ENCODE measurements around the gene OSBPL10.

The OSBPL10 gene

DNA sequence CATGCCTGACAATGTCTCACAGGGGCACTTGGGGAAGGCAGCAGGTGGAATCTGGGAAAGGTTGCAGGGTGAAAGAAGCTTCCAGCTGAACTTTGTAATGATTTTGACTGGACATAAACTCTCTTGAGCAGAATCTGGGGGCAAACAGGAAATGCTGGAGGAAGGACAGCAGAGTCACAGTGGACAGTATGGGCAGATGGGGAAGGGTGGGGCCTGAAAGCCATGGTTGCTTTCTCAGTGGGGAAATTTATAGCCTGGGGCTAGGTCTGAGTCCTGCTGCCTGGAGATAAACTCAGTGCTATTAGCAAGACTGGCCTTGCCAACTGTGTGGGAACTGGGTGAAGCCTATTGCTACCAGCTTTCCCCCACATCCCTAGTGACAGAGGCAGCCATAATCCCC, 203.2 kb downstream of the OSBPL10 start:
- no peak for DNase-seq

DNA sequence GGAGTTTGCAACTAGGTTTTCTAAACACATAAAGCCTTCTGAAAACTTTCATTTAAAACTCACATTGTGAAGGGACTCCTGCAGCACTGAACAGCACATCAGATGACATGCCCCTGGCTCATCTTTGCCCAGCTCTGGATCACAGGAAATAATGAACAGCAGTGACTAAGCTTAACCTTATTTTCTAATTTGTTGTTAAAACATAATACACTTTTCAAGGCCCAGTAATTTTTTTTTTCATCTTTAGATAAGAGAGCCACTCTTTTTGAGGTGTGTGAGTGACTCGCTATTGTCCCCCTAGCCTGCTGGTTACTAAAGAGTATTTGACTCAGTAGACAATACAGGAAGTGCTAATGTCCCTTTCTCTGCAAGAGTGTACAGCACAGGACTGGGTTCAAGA, 204.0 kb downstream of the OSBPL10 start:
- DNase-seq = no peak

DNA sequence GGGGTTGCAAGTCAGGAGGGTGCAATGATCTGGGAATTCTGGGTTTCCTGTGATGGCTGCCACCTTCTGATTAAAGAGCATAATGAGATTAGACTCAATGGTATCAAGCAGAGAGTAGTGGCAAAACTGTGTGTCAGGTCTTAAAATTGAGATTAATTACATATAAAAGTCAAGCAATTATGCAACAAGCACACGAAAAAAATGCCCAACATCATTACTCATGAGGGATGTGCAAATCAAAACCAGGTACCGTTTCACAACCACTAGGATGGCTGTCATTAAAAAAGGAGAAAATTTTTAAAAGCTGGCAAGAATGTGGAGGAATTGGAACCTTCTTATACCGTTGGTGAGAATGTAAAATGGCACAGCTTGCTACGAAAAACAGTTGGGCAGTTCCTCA, 205.0 kb downstream of the OSBPL10 start:
- no peak for DNase-seq

DNA sequence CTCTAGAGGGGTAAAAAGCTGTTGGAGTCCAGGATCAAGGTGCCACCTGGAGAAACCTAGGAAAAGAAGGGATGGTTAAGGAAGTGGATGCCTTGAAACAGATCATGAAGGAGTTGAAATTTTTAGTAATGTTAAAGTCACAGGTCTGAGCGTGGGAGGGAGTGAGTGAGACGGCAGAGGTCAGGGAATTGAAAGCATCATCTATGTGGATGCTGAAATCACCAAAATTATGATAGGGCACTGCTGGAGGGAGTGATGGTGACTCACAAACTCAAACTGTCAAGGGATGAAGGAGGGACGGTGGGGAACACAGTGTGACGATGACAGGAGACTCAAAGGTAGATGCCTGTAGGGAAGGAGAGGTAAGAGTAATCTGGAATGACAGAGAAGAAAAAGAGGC, 205.7 kb downstream of the OSBPL10 start:
- no peak for DNase-seq

DNA sequence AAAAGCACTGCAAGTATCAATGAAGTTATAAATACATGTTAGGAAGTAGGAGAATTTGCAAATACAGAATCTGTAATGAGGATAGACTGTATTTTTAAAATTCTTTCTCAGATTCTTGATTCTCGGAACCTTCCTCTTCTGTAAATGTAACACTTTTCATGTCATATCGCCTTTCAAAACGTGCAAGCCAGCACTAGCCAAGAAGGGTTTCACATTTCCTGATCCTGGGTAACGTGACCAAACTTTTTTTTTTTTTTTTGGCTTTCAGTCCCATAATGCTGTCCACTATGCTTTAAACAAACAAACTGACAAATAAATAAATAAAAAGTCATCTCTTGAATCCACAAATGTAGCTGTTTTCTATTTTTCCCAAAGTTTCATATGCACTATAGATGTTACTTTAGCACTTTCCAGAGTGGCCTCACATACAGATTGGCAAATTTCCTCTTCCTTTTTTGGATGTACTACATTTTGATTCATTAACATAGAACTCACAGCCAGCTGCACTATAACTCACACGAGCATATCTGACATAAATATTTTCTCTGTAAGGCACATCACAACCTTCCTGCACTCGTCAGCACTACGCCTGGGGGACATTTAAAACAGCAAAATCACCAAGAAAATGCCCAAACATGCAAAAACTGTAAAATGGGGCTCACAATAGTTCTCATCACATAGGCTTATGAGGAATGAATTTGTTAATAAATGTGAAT, 208.1 kb downstream of the OSBPL10 start:
- no peak for DNase-seq

DNA sequence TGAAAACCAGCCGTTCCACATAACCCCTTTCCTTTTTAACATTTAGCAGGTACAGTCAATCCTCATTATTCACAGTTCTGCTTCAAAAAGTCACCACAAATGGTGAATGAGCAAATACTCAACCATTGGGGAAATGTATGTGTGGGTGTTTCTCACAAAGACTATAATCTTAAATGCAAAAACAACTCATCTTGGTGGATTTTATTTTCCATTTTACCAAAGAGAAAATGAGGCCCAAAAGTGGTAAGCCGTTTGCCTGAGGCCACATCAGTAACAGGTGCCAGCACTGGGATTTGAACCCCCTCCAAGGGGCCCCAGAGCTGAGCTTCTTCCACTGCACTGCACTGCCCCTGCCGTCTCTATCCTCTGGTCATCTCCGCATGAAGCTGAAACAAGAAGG, 208.8 kb downstream of the OSBPL10 start:
- no peak for DNase-seq

DNA sequence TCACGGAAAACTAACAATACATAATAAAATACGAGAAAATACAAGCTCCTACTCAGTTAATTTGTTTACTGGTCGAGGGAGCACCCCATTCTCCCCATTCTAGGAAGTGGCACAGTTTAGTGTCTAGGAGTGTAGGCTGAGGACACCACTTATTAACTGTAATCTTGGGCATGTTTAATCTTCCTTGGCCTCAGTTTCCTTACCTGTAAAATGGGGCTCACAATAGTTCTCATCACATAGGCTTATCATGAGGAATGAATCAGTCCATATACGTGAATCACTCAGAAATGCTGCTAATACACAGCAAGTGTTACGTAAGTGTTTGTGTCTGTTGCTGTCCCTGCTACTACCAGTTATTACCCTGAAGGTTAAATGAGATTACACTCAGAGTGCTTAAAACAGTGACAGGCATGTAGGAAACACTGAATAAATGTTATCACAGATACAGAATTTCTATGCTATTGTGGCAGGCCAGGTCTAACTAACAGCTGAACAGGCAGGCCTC, 210.2 kb downstream of the OSBPL10 start:
- no peak for DNase-seq

DNA sequence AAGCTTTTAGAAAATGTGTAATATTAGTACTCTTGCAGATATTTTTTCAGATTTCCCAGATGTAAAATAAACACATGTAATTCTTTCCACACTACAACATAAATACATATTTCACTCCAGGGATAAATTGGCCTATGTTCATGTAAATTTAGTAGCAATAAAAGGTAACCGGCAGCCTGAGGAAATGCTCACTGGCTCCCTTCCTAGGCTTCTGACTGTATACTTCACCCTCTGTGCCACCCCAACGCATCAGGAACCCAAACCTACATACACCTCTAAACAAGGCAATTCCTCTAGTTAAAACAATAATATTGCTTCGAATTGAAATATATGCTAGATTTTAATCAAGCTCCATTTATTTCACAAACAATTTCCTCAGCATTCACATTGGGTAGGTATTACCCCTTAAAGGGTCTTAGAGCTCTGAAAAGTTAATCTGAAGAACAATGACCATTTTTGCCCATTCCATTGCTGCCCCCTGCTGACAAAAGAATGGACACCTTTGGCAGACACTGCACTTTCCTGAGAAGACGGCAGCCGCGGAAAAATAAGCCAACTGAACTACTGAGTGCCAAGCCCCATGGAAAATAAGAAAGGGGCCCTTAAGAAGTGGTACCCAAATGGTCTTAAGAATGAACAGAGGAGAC, 212.5 kb downstream of the OSBPL10 start:
- DNase-seq = peak in 27 of 56 donors; percentile 2 to 71 (median 8)

DNA sequence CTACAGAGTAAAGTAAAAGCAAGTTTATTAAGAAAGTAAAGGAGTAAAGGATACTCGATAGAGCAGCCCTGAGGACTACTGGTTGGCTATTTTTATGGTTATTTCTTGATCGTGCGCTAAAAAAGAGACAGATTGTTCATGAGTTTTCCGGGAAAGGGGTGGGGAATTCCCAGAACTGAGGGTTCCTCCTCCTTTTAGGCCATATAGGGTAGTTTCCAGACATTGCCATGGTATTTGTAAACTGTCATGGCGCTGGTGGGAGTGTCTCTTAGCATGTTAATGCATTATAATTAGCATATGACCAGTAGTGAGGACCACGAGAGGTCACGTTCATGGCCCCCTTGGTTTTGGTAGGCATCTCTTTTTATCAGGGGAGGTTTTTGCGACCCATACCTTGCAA, 213.1 kb downstream of the OSBPL10 start:
- no peak for DNase-seq

DNA sequence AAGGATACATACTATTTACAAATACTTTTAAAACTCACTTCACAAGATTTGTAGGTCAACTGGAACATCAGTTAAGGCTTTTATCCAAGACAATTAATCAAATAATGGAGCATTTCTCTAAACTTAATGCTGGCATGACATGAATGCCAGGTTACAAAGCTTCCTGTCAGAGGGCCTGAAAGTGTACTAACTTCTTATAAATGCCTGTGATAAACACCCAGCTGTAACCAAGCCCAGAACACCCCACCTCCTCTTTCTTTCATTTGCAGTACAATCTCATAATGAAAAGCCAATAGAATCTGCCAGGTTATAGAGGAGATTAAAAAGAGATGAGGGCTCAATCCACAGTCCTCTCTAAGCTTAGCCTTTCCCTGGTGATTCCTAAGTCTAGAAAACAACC, 214.4 kb downstream of the OSBPL10 start:
- DNase-seq = no peak

DNA sequence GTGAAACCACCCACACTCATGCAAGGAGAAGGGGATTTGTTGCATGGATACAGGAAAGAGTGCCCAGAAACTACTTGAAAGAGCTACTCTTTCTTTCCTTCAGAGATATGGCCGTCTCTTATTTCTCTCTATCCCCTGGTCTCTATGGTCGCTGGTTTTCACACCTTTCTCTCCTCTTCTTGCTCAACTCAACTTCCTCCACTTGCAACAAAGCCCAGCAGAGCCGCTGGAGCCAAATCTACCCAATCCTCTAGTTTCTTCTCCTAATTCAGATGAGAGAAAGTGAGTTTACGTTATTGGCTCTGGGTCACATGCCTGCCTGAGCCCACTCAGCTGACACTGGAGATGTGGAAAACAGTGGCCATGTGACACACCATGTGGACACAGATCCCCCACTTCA, 215.2 kb downstream of the OSBPL10 start:
- no peak for DNase-seq

DNA sequence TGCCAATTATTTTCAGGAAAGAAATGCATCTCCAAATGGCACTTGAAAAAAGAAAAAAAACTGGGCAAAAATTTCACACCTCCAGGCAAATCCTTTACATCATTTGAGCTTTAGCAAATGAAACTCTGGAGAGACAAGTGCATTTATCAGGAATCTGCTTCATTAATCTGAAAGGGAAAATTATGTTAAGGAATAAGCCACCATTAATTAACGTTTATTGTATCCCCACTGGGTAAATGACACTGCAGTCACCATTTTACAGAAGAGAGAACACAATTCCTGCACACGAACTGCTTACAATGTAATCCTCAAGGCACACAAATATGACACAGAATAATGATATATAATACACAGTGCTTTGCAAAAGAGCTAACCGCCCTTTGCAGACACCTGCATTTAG, 217.3 kb downstream of the OSBPL10 start:
- DNase-seq = no peak

DNA sequence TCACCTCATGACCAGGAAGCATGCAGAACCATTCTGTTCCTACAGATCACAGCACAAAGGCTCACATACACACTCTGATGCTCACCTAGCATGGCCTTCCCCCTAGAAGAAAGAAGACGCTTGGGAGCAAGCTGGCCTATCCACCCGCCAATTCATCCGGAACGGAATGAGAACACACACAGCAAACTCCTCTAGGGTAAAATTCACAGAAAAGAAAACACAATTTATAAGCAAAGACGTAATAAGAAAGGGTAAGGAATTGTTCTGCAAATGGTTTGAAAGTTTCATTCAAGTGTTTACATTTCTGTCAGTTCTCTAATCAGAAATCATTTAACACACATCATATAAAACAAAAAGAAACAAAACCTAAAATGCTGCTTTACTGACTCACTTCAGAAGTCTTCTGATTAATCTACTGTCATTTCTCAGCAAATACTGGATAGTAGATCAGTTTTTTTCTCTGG, 218.1 kb downstream of the OSBPL10 start:
- DNase-seq = no peak

DNA sequence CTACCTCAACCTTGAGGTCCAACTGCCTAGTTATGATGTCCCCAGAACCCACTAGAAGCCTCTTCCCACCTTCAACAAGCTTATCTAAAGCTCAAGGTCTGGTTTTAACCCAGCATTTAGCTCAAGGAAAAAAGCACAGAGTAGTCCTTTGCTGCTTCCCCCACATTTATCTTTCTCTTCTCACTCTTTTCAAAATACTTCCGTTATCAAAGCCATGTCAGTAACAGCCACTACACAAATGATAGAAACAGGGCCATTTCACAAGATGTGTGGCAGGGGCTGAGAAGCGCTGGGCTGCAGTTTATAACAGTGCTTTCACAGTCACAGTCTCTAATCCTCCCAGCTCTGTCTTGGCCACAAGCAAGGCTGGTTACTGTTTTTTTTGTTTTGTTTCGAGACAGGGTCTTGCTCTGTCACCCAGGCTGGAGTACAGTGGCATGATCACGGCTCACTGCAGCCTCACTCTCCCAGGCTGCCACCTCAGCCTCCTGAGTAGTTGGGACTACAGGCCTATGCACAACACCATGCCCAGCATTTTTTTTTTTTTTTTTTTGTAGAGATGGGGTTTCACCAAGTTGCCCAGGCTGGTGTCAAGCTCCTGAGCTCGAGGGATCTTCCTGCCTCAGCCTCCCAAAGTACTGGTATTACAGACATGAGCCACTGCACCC, 218.8 kb downstream of the OSBPL10 start:
- no peak for DNase-seq

DNA sequence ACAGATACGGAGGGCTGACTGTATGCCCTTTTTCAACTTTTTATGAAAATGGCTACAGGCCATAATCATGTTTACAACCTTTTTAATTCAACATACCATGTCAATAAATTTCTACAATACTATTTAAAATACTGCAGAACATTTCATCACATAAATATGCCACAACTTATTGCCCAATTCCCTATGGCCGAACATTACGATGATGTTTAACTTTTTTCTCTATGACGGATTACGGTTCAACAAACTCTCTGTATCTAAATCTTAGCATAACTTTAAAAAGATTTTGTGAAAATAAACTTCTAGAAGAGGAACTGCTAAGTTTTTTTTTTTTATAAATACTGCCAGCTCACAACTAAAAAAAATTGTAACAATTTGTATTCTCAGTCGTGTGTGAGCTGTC, 220.4 kb downstream of the OSBPL10 start:
- DNase-seq = no peak

DNA sequence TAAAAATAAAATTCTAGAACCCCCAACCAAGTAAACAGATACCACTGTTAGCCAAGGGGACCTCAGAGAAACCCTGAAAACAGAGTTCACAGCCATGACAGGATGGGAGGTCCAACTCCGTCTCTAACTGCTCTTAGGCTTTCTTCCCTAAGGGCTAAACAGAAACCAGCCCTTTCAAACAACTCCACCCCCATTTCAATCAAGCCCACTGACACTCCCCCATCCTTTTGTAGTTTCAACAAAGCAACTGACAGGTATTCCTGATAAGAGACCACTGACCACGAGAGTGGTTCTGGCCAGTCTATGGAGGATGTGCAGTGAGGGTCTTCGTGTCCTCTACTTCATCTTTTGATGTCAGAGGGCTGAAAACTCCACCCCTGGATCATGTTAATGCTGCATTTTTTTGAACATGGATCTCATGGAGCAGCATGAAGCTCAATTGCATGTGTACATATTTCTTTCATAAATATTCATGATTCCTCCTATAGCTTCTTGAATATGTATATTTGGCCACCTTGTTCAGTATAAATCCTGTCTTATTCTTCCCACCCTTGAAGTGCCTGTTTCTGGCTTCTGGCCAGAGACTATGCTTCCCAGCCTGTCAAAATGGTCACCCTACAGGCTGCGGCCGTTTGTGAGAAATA, 222.6 kb downstream of the OSBPL10 start:
- DNase-seq = no peak

DNA sequence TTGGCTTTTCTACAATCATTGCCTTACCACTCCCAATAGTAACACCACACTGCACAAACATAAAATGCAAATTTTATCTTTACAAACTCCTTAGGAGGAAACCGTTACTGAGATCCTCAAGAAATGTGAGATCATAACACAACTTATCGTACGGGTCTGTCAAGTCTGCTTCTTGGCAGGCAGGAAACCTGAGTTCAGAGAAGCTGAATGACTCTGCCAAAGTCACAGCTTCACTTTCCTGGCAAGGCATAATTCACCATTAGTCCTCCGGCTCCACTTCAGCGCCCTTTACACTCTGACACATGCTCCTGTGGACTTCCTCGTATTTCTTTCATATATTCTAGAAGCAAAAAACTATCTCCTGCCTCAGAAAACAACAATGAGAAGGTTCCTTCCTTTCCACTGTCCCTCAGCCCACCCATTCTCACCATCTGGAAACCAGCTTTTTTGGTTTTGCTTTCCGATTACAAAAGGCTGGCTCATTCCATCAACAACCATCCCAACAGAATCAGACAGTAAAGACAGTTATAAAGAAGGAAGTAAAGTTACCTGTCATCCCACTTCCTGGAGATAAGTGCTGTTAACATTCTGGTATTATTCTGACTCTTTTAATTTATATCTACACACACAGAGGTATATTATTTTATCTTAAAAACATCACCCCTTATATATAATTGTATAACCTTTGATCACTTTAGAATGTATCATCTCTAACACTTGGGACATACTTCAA, 225.0 kb downstream of the OSBPL10 start:
- DNase-seq = no peak

DNA sequence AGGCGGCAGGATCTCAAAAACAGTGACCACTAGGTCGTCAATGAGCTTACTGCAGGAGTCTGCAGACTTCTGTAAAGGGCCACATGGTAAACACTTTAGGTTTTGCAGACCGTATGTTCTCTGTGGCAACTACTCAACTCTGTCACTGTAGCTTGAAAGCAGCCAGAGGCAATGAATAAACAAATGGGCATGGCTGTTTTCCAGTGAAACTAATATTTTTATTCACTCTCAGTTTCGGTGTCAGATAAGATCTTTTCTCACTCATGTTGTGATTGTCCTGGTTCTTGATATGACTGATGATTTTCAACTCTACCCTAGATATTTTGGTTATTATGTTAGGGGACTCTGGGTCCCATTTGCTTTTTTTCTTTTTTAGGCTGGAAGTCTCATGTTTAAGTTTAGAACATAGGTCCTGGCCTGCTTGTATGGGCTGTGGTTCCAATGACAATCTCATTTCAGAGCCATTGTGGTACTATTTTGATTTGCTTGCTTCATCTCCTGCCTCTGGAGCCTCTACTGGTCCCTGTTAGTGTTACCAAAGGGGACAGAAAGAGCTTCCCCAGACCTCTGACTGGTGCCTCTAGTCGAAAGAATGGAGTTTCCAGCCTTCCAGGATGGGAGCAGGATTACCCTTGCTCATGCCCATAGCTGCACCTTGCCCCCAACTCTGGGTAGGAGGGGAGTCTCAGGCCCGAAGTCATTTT, 226.3 kb downstream of the OSBPL10 start:
- no peak for DNase-seq

DNA sequence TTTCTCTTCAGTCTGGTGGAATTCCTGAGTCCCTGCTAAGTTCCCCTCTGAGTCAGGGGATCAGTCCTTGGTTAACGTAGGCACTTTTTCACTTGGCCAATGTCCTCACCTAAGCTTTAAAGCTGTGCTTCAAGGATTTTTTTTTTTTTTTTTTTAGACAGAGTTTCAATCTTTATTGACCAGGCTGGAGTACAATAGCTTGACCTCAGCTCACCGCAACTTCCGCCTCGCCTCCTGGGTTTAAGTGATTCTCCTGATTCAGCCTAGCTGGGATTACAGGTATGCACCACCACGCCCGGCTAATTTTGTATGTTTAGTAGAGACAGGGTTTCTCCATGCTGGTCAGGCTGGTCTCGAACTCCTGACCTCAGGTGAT, 228.0 kb downstream of the OSBPL10 start:
- DNase-seq = no peak

DNA sequence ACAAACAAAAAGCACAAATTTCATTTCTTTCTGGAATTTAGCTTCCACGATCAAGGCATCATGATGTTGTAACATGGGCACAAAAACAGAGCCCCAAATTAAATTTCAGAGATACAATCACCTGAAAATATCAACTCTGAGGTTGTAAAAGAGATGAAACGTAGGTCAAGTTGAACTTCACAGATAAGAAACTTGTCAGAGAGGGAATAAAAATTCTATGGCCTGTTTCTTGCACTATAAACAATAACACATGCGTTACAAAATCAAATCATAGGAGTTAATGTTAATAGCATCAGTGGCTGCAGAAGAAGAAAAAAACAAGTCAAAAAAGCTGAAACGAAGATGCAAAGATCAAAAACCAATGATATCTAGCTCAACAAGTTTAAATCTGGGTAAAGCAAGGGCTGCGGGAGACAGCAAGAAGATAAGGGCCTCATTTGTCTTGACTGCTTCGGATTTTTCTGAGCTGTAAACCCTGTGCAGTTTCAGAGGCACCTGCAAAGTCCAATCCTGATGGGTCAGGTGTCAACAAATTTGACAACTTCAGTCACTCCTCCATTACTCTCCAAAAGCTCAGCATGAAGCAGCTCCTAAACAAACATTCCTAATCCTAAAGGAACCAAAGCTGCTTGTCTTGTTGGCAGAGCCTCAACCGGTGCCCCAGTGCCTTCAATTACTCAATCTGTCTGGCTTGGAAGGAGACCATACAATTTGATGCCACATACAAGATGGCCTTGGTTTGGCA, 228.6 kb downstream of the OSBPL10 start:
- DNase-seq = no peak
